Tibial nerve (tissue), 4 donors: ENCODE measurements around the gene RAP1GAP. TPM values are rescaled to one million over a fixed set of nuclear protein-coding genes. Genes with fewer than 3 reads are reported as not detected.
"Not testable (repeated sequence)": the region's sequence is repeated elsewhere in the genome, so short reads cannot be mapped to it uniquely, and the experiment has no call there.

Experiments used
- DNase-seq, 2 donors: peaks; one replicate each; pipeline ENCODE4 v3.0.0-alpha.2; 2019; ENCODE audit warnings: low spot score in 2 of 2
- H3K27ac ChIP-seq, 4 donors: fragments of 200-600 bp; sonication (generic) in 3 of 4; one replicate each; pipeline ENCODE4 v1.5.1; 2017 to 2019; ENCODE audit warnings: mild to moderate bottlenecking in 1 of 4
- H3K27me3 ChIP-seq, 2 donors: fragments of 200-600 bp; sonication (generic) in 1 of 2; one replicate each; pipeline versions ENCODE4 v1.5.1 to v1.6.0; 2017 to 2019
- H3K36me3 ChIP-seq, 3 donors: fragments of 200-600 bp; sonication (generic); one replicate each; pipeline ENCODE4 v1.5.1; 2018 to 2019
- H3K4me1 ChIP-seq, 4 donors: fragments of 200-600 bp; sonication (generic) in 3 of 4; one replicate each; pipeline ENCODE4 v1.5.1; 2017 to 2019
- H3K4me3 ChIP-seq, 4 donors: fragments of 200-600 bp; sonication (generic) in 3 of 4; one replicate each; pipeline ENCODE4 v1.5.1; 2017 to 2019; ENCODE audit warnings: mild to moderate bottlenecking in 1 of 4, moderate library complexity in 1 of 4
- H3K9me3 ChIP-seq, 4 donors: fragments of 200-600 bp; sonication (generic) in 3 of 4; one replicate each; pipeline ENCODE4 v1.5.1; 2017 to 2019
- CTCF ChIP-seq, 5 experiments: fragments of 200-600 bp in 3 of 5; fragments of 450-650 bp in 2 of 5; sonication (generic) in 3 of 5; IDR thresholded peaks; one replicate each; pipeline ENCODE4 v1.5.1; 2016 to 2019; ENCODE audit warnings: antibody characterized with exemption in 5 of 5, mild to moderate bottlenecking in 3 of 5, moderate library complexity in 2 of 5
- EP300 ChIP-seq, 2 donors: sonication (generic); formaldehyde crosslinking; IDR thresholded peaks; one replicate each; pipeline ENCODE4 v1.6.1; 2017; ENCODE audit warnings: antibody characterized with exemption in 2 of 2, mild to moderate bottlenecking in 1 of 2
- POLR2A ChIP-seq, 2 donors: fragments of 450-650 bp; IDR thresholded peaks; one replicate each; pipeline ENCODE4 v1.6.1; 2017; ENCODE audit warnings: antibody characterized with exemption in 2 of 2, mild to moderate bottlenecking in 2 of 2, moderate library complexity in 2 of 2
- WGBS, 2 donors: methylation state at CpG; one replicate each; pipeline ENCODE4 v1.1.5; 2018; 5-methylcytosine and 5-hydroxymethylcytosine counted together
- total RNA-seq, 4 donors: library from RNA; depleted of rRNA; stranded (reverse); fragments of >200 nt; gene quantifications; one replicate each; pipeline ENCODE4 v1.1.0, GENCODE V29; 2016

Gene RAP1GAP
- total RNA-seq, 4 donors from 2014 or later = 2.4 to 5.1 (median 4.6) TPM

GRCh38 chr1:21633141-21633755 is 35.9 kb downstream of the RAP1GAP start:
- no peak for DNase-seq
- WGBS, 2 donors = 62 to 67% methylated on average over 7 of the region's 7 CpGs
- H3K36me3 ChIP-seq = no peaks in the 10 kb centered on the region
- H3K4me3 ChIP-seq = no peak overlapping the region
- no peaks in the 10 kb centered on the region for H3K9me3 ChIP-seq
- peaks cover 0 to 24% (median 2%) of the 10 kb centered on the region in 4 donors for H3K4me1 ChIP-seq
- peaks cover 0 to 20% of the 10 kb centered on the region in 2 donors for H3K27me3 ChIP-seq
- TF ChIP-seq CTCF (IDR thresholded peaks at IDR 0.05) (no peak), EP300 (IDR thresholded peaks at IDR 0.05) (no peak), POLR2A (IDR thresholded peaks at IDR 0.05) (no peak)
- H3K27ac ChIP-seq = peak overlapping the region in 2 of 4 donors; percentile 72 to 81

DNA sequence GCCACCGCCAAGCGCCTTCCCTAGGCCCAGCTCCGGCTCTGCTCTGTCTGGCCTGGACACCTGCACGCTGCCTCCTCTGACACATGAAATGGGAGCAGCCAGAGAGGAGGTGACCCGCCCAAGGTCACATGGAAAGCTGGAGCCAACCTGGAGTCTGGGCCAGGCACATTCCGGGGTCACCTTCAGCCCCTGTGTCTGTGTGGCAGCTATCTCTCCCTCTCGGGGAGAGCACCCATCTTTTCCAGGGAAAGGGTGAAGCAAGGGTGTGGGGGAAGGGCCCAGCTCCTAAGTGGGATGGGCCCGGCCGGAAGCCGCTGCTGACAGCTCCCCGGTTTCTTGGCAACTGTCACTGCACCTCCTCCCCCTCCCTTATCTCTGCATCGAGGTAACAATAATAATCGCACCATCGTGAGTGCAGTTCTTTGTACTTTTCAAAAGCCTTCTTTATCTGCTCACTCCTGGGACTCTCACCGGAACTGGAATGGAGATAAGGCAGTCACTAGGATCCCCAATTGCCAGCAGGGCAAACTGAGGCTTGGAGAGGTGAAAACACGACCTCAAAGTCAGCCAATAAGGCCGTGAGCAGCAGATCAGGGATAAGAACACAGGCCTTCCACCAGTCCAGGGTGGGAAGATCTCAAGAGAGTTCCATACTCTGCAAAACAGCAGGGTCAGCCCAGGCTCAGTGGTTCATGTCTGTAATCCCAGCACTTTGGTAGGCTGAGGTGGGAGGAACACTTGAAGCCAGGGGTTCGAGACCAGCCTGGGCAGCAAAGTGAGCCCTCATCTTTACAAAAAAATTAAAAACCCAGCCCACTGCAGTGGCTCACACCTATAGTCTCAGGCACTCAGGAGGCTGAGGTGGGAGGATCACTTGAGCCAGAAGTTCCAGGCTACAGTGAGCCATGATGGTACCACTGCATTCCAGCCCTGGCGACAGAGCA is 36.9 kb downstream of the RAP1GAP start:
- Histone ChIP-seq H3K27me3 (peaks cover 0 to 20% of the 10 kb centered on the region in 2 donors), H3K27ac (peak overlapping the region in 2 of 4 donors; percentile 72 to 81), H3K9me3 (no peaks in the 10 kb centered on the region), H3K4me3 (no peak overlapping the region), H3K36me3 (no peaks in the 10 kb centered on the region), H3K4me1 (peaks cover 0 to 24% (median 2%) of the 10 kb centered on the region in 4 donors)
- WGBS, 2 donors = 48 to 49% methylated on average over 19 of the region's 19 CpGs
- no peak for TF ChIP-seq CTCF (IDR thresholded peaks at IDR 0.05)
- TF ChIP-seq EP300 (IDR thresholded peaks at IDR 0.05) = no peak
- no peak for TF ChIP-seq POLR2A (IDR thresholded peaks at IDR 0.05)
- DNase-seq = no peak

DNA sequence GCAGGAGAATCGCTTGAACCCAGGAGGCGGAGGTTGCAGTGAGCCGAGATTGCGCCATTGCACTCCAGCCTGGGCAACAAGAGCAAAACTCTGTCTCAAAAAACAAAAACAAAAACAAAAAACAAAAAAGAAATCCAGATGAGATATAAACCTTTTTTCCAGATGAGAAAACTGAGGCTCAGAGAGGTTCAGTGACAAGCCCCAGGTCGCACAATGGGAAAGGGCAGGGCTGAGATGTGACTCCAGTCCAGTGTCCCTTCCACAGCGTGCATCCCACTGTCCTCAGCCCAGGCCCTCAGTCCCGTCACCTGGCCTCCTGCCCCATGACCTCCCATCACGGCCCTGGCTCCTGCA is 37.6 kb downstream of the RAP1GAP start:
- peaks cover 0 to 20% of the 10 kb centered on the region in 2 donors for H3K27me3 ChIP-seq

GRCh38 chr1:21630571-21631343 is 38.4 kb downstream of the RAP1GAP start:
- H3K36me3 ChIP-seq = peaks cover 0 to 3% (median 0%) of the 10 kb centered on the region in 3 donors
- H3K27ac ChIP-seq = peak overlapping the region in 2 of 4 donors; percentile 28 to 52
- peaks cover 0 to 20% of the 10 kb centered on the region in 2 donors for H3K27me3 ChIP-seq
- H3K4me1 ChIP-seq = peaks cover 0 to 24% (median 2%) of the 10 kb centered on the region in 4 donors
- WGBS, 2 donors = 45 to 48% methylated on average over 13 of the region's 13 CpGs
- no peak overlapping the region for H3K4me3 ChIP-seq
- TF ChIP-seq CTCF (IDR thresholded peaks at IDR 0.05) (no peak), EP300 (IDR thresholded peaks at IDR 0.05) (no peak), POLR2A (IDR thresholded peaks at IDR 0.05) (no peak)
- DNase-seq = no peak
- H3K9me3 ChIP-seq = no peaks in the 10 kb centered on the region

More for the DNA sequence above, 37.6 kb downstream of the RAP1GAP start:
- H3K4me3 ChIP-seq, DNase-seq, H3K9me3 ChIP-seq, H3K36me3 ChIP-seq: not testable (repeated sequence)
- WGBS, 2 donors = 87 to 88% methylated on average over 8 of the region's 8 CpGs
- Histone ChIP-seq H3K4me1 (peaks cover 0 to 24% (median 2%) of the 10 kb centered on the region in 4 donors), H3K27ac (peak overlapping the region in 2 of 4 donors; percentile 44 to 81)

DNA sequence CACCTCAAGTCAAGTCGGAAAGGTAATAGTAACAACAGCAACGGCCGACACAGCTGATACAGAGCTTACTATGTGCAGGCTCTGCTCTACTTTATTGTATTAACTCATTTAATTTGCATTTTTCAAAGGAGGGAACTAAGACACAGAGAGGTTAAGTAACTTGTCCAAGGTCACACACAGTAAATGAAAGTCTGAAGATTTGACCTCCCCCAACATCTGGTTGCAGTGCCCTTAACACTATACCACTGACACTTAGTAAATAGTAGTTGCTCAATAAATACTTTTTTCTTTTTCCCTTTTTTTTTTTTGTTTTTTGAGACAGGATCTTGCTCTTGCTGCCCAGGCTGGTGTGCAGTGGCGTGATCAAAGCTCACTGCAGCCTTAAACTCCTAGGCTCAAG is 39.2 kb downstream of the RAP1GAP start:
- Histone ChIP-seq H3K9me3 (no peaks in the 10 kb centered on the region), H3K4me1 (peaks cover 0 to 19% (median 0%) of the 10 kb centered on the region in 4 donors), H3K4me3 (no peak overlapping the region), H3K36me3 (peaks cover 0 to 11% (median 0%) of the 10 kb centered on the region in 3 donors), H3K27ac (peak overlapping the region in 1 of 4 donors; percentile 20), H3K27me3 (peaks cover 0 to 20% of the 10 kb centered on the region in 2 donors)
- no peak for TF ChIP-seq CTCF (IDR thresholded peaks at IDR 0.05)
- TF ChIP-seq EP300 (IDR thresholded peaks at IDR 0.05) = no peak
- TF ChIP-seq POLR2A (IDR thresholded peaks at IDR 0.05) = no peak
- DNase-seq = no peak
- 91% methylated on average over 4 of the region's 4 CpGs for WGBS, 2 donors
